ENCODE measurements around the gene MAN1B1.

Gene MAN1B1

GRCh38 chr9:137042751-137043727 lies 43.7 kb upstream of the MAN1B1 start:
- no peak for TF ChIP-seq FOXM1 (IDR thresholded peaks at IDR 0.05; ENCODE audit: borderline replicate concordance, low read depth)
- no peak for TF ChIP-seq CREB1 (IDR thresholded peaks at IDR 0.05; ENCODE audit: low read depth)
- TF ChIP-seq, protein P1, sequence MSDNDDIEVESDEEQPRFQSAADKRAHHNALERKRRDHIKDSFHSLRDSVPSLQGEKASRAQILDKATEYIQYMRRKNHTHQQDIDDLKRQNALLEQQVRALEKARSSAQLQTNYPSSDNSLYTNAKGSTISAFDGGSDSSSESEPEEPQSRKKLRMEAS (IDR thresholded peaks at IDR 0.05), result no peak
- TF ChIP-seq CEBPB (IDR thresholded peaks at IDR 0.05), result no peak
- TF ChIP-seq TCF12 (IDR thresholded peaks at IDR 0.05; ENCODE audit: low read depth), result no peak
- no peak for TF ChIP-seq EGR1 (IDR thresholded peaks at IDR 0.05)
- TF ChIP-seq TAF1 (IDR thresholded peaks at IDR 0.05; ENCODE audit: low read depth), result no peak
- no peak for TF ChIP-seq TEAD4 (IDR thresholded peaks at IDR 0.05)
- no peak for TF ChIP-seq ZBTB7A (IDR thresholded peaks at IDR 0.05; ENCODE audit: low read depth)
- no peak for TF ChIP-seq NFIC (IDR thresholded peaks at IDR 0.05)
- no peak for TF ChIP-seq USF1 (IDR thresholded peaks at IDR 0.05)
- TF ChIP-seq RAD21 (IDR thresholded peaks at IDR 0.05; ENCODE audit: low read depth), result no peak
- TF ChIP-seq YY1 (IDR thresholded peaks at IDR 0.05; ENCODE audit: low read depth), result no peak
- no peak for TF ChIP-seq REST (IDR thresholded peaks at IDR 0.05; ENCODE audit: low read depth)

GRCh38 chr9:137044037-137044436 lies 42.7 kb upstream of the MAN1B1 start:
- TF ChIP-seq TAF1 (IDR thresholded peaks at IDR 0.05; ENCODE audit: low read depth) (no peak), REST (IDR thresholded peaks at IDR 0.05; ENCODE audit: low read depth) (no peak), EP300 (IDR thresholded peaks at IDR 0.05; ENCODE audit: borderline replicate concordance) (no peak), NFIC (IDR thresholded peaks at IDR 0.05) (no peak), USF1 (IDR thresholded peaks at IDR 0.05) (no peak), TCF12 (IDR thresholded peaks at IDR 0.05; ENCODE audit: low read depth) (no peak), RAD21 (IDR thresholded peaks at IDR 0.05; ENCODE audit: low read depth) (no peak), YY1 (IDR thresholded peaks at IDR 0.05; ENCODE audit: low read depth) (no peak), FOXM1 (IDR thresholded peaks at IDR 0.05; ENCODE audit: borderline replicate concordance, low read depth) (no peak), EGR1 (IDR thresholded peaks at IDR 0.05) (no peak), ZBTB7A (IDR thresholded peaks at IDR 0.05; ENCODE audit: low read depth) (no peak), CREB1 (IDR thresholded peaks at IDR 0.05; ENCODE audit: low read depth) (no peak), CEBPB (IDR thresholded peaks at IDR 0.05) (no peak), TEAD4 (IDR thresholded peaks at IDR 0.05) (no peak)
- TF ChIP-seq, protein P1 (IDR thresholded peaks at IDR 0.05), result no peak

- TF ChIP-seq, protein P1 (IDR thresholded peaks at IDR 0.05), result no peak
- no peak for TF ChIP-seq REST (IDR thresholded peaks at IDR 0.05; ENCODE audit: low read depth)
- TF ChIP-seq USF1 (IDR thresholded peaks at IDR 0.05), result no peak
- TF ChIP-seq TCF12 (IDR thresholded peaks at IDR 0.05; ENCODE audit: low read depth), result no peak
- no peak for TF ChIP-seq RAD21 (IDR thresholded peaks at IDR 0.05; ENCODE audit: low read depth)
- TF ChIP-seq CEBPB (IDR thresholded peaks at IDR 0.05), result no peak
- TF ChIP-seq EP300 (IDR thresholded peaks at IDR 0.05; ENCODE audit: borderline replicate concordance), result no peak
- TF ChIP-seq TEAD4 (IDR thresholded peaks at IDR 0.05), result no peak
- TF ChIP-seq ZBTB7A (IDR thresholded peaks at IDR 0.05; ENCODE audit: low read depth), result no peak
- TF ChIP-seq FOXM1 (IDR thresholded peaks at IDR 0.05; ENCODE audit: borderline replicate concordance, low read depth), result no peak
- no peak for TF ChIP-seq CREB1 (IDR thresholded peaks at IDR 0.05; ENCODE audit: low read depth)
- no peak for TF ChIP-seq YY1 (IDR thresholded peaks at IDR 0.05; ENCODE audit: low read depth)
These were observed 42.1 kb upstream of the MAN1B1 start for GRCh38 chr9:137044502-137045177.

Measured in Ishikawa (cell line).